ENCODE results near the gene SLC5A4.

DNA sequence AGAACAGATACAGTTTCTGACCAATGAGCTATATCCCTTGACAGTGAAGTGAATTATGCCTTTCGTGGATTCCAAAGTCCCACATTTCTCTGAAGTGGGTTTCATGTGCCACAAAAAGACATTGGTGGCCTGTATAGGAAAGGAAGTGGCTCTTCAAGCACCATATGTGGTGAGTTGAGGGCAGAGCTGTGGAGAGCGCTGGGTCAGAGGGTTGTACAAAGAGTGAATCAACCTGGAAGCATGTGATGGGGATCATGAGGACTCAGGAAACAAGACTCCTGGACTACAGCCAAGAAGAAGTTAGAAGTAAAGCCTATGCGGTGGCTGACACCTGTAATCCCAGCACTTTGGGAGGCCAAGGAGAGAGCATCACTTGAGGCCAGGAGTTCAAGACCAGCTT is 579 bp upstream of the SLC5A4 start:
- no peak for TF ChIP-seq TAF1 (conservative IDR thresholded peaks at IDR 0.05)
- TF ChIP-seq YY1 (IDR thresholded peaks at IDR 0.05): no peak
- TF ChIP-seq, protein P1, sequence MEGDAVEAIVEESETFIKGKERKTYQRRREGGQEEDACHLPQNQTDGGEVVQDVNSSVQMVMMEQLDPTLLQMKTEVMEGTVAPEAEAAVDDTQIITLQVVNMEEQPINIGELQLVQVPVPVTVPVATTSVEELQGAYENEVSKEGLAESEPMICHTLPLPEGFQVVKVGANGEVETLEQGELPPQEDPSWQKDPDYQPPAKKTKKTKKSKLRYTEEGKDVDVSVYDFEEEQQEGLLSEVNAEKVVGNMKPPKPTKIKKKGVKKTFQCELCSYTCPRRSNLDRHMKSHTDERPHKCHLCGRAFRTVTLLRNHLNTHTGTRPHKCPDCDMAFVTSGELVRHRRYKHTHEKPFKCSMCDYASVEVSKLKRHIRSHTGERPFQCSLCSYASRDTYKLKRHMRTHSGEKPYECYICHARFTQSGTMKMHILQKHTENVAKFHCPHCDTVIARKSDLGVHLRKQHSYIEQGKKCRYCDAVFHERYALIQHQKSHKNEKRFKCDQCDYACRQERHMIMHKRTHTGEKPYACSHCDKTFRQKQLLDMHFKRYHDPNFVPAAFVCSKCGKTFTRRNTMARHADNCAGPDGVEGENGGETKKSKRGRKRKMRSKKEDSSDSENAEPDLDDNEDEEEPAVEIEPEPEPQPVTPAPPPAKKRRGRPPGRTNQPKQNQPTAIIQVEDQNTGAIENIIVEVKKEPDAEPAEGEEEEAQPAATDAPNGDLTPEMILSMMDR (IDR thresholded peaks at IDR 0.05; ENCODE audit: low read depth, low read length, missing input control): no peak
- TF ChIP-seq SP1 (IDR thresholded peaks at IDR 0.05): no peak
- no peak for TF ChIP-seq RAD21 (IDR thresholded peaks at IDR 0.05)
- TF ChIP-seq FOXA1 (IDR thresholded peaks at IDR 0.05): no peak
- TF ChIP-seq, protein P2, sequence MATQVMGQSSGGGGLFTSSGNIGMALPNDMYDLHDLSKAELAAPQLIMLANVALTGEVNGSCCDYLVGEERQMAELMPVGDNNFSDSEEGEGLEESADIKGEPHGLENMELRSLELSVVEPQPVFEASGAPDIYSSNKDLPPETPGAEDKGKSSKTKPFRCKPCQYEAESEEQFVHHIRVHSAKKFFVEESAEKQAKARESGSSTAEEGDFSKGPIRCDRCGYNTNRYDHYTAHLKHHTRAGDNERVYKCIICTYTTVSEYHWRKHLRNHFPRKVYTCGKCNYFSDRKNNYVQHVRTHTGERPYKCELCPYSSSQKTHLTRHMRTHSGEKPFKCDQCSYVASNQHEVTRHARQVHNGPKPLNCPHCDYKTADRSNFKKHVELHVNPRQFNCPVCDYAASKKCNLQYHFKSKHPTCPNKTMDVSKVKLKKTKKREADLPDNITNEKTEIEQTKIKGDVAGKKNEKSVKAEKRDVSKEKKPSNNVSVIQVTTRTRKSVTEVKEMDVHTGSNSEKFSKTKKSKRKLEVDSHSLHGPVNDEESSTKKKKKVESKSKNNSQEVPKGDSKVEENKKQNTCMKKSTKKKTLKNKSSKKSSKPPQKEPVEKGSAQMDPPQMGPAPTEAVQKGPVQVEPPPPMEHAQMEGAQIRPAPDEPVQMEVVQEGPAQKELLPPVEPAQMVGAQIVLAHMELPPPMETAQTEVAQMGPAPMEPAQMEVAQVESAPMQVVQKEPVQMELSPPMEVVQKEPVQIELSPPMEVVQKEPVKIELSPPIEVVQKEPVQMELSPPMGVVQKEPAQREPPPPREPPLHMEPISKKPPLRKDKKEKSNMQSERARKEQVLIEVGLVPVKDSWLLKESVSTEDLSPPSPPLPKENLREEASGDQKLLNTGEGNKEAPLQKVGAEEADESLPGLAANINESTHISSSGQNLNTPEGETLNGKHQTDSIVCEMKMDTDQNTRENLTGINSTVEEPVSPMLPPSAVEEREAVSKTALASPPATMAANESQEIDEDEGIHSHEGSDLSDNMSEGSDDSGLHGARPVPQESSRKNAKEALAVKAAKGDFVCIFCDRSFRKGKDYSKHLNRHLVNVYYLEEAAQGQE (IDR thresholded peaks at IDR 0.05): no peak
- TF ChIP-seq HNF4A (conservative IDR thresholded peaks at IDR 0.05): no peak
- TF ChIP-seq GABPA (IDR thresholded peaks at IDR 0.05 in 1 of 2, conservative IDR thresholded peaks at IDR 0.05 in 1 of 2): no peak
- TF ChIP-seq, protein P3, sequence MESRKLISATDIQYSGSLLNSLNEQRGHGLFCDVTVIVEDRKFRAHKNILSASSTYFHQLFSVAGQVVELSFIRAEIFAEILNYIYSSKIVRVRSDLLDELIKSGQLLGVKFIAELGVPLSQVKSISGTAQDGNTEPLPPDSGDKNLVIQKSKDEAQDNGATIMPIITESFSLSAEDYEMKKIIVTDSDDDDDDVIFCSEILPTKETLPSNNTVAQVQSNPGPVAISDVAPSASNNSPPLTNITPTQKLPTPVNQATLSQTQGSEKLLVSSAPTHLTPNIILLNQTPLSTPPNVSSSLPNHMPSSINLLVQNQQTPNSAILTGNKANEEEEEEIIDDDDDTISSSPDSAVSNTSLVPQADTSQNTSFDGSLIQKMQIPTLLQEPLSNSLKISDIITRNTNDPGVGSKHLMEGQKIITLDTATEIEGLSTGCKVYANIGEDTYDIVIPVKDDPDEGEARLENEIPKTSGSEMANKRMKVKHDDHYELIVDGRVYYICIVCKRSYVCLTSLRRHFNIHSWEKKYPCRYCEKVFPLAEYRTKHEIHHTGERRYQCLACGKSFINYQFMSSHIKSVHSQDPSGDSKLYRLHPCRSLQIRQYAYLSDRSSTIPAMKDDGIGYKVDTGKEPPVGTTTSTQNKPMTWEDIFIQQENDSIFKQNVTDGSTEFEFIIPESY (IDR thresholded peaks at IDR 0.05): no peak
- TF ChIP-seq, protein P4, sequence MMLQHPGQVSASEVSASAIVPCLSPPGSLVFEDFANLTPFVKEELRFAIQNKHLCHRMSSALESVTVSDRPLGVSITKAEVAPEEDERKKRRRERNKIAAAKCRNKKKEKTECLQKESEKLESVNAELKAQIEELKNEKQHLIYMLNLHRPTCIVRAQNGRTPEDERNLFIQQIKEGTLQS (IDR thresholded peaks at IDR 0.05): no peak
- TF ChIP-seq JUND (IDR thresholded peaks at IDR 0.05): no peak
- TF ChIP-seq, protein P5, sequence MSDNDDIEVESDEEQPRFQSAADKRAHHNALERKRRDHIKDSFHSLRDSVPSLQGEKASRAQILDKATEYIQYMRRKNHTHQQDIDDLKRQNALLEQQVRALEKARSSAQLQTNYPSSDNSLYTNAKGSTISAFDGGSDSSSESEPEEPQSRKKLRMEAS (IDR thresholded peaks at IDR 0.05): no peak
- TF ChIP-seq HNF4G (IDR thresholded peaks at IDR 0.05): no peak

Measured in liver (tissue), 3 donors.